ENCODE data around the gene TSPAN11.
"Not testable (repeated sequence)": the region's sequence is repeated elsewhere in the genome, so short reads cannot be mapped to it uniquely, and the experiment has no call there.

TSPAN11 gene, protein sequence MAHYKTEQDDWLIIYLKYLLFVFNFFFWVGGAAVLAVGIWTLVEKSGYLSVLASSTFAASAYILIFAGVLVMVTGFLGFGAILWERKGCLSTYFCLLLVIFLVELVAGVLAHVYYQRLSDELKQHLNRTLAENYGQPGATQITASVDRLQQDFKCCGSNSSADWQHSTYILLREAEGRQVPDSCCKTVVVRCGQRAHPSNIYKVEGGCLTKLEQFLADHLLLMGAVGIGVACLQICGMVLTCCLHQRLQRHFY

DNA sequence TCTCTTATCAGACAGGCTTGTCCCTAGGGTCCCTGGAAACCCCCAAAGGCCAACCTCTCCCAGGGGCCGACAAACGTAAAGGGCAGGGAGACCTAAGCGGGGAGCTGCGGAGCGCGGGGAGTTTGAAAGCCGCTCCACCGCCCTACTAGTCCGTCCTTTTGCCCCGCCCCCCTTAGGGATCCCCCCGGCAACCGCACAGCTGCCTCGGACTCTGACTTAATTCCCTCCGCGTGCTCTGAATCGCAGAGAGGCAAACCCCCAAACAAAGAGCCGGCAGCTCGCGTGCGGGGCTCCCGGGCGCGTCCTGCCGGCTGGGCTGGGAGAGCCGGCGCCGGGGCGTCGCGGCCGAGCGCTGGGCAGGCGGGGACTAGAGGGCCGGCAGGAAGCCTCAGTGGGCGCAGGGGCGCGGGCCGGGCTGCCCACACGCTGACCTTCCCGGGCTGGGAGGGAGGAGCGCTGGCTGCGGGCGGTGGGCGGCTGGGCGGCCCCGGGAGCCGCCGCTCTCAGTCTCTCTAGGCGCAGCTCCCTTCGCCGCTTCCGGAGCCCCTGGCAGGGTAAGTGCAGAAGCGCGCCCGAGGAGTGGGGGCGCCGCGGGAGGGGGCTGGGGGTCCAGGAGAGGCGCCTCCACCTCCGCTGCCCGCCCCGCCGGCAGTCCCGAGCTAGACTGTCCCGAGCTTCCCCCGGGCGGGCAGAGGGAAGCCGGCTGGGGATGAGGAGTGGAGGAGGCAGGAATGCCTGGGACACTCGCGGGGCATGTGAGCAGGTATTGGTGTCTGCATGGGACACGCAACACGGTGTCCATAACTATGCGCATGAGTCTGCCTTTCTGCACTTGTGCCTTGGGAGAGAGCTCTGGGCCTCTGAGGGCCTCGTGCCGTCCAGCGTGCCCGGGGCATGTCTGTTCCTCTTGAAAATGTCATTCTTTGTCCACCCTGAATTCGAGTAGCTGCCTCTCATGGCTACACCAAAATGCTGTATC is at the start of gene TSPAN11:
Gene TSPAN11 (plus strand): TSS at position 506 of the 979 bp plus-strand sequence. CDS start 27,244 bp downstream, outside the sequence.
- peak; percentile 60 for DNase-seq

DNA sequence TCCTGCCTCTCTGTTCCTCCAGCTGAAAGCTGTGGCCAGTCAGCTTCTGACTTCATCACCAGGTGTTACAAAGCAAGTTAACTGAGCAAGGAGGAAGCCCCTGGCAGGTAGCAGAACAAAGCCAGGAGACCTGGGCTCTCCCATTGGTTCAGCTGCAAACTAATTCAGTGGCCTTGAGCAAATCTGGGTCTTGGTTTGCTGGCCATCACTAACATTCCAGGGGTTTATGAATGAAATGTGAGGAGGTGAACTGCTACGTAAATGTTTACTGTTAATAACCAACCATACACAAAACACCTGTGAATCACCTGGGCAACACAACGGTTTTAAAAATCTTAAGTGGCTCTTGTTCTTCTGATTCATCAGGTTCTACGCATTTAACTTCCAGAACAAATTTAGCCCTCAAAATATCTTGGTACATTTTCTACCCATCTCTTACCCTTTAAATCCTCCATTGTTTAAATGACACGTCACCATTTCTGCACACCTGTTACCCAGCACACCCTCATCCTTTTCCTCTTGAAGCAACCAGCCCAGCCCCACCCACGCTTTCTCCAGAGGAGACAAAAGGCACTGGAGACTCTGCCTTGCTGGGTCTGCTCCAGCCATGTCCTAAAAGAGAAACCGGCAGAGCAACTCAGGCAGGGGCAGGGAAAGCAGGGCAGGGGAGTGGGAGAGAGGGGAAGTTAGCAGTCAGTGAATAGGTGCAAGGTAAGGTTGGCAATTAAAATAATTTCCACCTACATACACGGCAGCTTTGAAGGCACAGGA is 49.3 kb upstream of the TSPAN11 start:
- no peak for DNase-seq

DNA sequence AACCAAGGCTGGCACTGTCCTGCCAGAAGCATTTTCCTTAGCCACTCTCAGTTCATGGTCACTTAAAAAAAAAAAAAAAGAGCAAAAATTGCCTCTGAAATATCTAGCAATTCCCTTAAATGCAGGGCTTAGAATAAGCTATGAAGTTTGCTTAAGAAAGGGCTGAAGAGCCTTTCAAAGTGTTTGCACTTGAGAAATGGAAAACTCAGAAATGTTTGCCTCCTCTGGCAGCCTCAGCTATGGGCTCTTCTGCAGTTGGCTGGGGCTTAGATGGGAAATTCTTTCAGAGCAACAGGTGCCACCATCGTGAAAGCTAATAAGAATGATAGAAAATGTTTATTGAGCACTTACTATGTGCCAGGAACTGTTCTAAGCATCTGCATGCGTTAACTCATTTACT is 48.5 kb upstream of the TSPAN11 start:
- no peak for DNase-seq

DNA sequence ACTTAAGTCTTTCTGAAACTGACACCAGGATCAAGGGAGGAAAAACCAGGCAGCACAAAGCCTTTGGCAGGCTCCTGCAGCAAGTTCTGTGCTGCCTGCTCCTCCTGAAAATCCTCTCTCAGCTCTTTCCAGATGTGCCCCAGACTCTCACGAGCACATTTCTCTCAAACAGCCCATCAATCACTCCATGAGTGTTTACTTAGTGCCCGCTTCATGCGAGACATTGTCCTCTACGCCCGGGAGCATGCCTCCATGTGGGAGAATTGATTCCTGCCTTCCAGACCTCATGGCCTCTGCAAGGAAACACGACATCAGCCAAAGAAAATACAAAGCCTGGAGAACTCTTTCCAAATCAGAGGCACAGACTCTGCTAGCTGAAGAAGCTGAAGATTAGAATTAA is 46.5 kb upstream of the TSPAN11 start:
- peak; percentile 43 for DNase-seq

DNA sequence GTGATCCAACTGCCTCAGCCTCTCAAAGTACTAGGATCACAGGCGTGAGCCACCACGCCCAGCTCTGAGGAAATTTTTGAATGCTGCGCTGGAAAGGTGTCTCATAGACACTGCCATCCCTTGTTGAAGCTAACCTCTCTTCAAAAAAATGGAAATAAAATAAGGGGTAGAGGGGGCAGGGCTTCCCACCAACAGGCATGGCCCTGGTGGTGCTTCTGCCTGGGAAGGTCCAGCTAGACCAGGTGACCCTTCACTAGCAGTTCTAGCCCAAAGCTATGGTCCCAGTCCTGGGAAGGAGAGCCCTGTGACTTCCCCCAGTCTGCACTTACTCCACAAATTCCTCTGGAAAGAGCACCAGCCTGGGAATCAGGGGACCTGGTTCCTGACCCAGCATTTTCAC is 45.7 kb upstream of the TSPAN11 start:
- DNase-seq, result no peak

DNA sequence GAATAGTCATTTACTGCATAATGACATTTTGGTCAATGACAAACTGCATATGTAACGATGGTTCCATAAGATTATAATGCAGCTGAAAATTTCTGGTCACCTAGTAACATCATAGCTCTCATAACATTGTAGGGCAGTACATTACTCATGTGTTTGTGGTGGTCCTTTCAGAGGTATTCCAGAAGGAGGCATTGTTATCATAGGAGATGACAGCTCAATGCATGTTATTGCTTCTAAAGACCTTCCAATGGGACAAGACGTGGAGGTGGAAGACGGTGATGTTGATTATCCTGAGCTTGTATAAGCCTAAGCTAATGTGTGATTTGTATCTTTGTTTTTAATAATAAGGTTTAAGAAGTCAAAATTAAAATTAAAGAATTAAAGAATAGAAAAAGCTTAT is 43.8 kb upstream of the TSPAN11 start:
- no peak for DNase-seq

DNA sequence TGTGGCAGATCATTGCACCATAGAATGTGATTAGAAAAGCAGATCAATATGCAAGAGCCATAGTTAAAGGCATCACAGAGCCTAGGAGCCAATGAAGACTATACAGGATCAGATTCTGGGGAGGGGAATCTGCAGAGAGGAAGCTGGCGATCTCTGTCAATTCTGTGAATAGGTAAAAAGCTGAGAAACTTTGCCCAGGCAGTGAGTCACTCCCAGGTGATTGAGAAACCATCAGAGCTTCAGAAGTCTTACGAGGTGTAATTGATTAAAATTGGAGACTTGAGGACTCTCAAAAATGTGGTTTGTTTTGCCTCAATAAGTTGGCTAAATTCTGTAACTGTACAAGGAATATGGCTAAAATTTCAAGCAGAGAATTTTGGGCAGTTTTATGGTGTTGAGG is 41.7 kb upstream of the TSPAN11 start:
- no peak for DNase-seq

DNA sequence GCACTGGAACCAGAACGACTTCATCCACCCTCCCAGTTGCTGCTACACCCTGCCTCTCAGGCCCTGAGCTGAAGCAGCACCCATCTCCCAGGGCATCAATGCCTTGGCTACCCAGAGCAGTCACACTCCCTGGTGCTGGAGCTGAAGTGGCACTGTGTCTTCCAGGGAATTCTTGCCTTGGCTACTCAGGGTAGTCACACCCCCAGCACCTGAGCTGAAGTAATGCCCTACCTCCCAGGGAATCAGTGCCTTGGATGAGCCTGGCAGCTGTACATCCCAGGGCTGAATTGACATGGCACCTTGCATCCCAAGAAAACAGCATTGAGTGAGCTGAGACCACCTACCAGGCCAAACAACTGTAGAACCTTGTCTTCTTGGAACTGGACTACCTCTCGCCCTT is 41.2 kb upstream of the TSPAN11 start:
- no peak for DNase-seq

DNA sequence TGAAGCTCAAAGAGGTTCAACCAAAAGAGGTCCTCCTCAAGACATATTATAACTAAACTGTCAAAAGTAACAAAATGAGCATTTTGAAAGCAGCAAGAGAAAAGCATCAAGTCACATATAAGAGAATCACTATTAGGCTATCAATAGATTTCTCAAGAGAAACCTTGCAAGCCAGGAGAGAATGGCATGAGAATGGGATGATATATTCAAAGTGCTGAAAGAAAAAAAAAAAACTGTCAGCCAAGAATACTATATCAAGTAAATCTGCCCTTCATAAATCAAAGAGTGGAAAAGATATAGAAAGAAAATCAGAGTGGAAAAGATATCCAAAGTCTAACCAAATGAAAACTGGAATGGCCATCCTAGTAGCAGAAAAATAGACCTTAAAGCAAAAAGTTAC is 39.3 kb upstream of the TSPAN11 start:
- DNase-seq, result no peak

DNA sequence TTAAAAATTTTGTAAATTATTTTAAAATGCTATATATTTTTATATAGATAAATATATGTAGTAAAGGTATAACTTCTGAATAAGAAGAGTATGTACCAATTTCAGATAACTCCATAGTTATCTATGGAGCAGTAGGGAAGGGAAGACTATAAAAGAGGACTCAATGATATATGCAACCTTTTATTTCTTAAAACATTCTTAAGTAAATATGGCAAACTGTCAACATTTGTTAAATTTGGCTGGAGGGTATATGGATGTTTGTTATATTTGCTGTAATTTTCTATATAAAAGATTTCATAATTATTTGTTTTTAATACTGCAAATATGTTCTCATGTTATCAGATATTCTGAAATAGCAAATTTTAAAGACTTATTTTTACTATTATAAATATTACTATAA is 38.3 kb upstream of the TSPAN11 start:
- no peak for DNase-seq

DNA sequence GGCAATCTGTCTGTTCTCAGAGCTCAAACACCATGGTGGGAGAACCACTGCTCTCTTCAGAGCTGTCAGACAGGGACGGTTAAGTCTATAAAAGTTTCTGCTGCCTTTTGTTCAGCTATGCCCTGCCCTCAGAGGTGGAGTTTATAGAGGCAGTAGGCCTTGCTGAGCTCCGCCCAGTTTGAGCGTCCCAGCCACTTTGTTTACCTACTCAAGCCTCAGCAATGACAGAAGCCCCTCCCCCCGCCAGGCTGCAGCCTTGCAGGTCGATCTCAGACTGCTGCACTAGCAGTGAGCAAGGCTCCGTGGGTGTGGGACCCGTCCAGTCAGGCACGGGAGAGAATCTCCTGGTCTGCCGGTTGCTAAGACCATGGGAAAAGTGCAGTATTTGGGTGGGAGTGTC is 32.0 kb upstream of the TSPAN11 start:
- DNase-seq, result not testable (repeated sequence)

DNA sequence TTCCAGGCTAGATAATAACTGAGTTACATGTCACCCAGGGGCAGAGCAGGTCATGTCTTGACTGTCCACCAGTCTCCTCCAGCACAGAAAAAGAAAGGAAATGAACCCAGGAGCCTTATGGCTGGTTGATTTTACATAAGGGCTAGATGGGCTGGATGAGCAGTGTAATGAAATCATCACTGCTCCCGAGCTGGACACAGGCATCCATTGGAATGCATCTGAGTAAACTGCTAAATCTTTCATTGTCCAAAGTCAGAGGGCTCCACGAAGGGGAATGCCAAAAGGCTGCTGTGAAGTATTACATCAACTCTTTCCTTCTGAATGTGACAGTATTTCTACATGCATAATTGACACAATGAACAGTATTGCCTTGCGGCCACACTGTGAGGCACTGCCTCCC is 30.1 kb upstream of the TSPAN11 start:
- no peak for DNase-seq

DNA sequence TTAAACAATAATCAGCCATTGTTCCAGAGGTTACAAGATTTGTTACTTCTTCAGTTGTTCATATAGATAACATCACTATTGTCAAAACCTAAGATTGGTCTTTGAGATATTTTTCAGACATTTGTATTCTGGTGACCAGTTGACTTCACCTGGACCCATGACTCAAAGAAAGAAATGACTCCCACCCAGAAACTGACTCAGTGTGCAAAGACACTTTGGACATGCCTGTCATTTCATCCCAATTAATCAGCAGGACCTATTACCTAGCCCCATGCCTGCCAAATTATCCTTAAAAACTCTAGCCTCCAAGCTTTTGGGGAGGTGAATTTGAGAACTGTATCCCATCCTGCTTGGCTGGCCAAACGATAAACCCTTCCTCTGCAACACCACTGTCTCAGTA is 27.7 kb upstream of the TSPAN11 start:
- DNase-seq, result no peak

DNA sequence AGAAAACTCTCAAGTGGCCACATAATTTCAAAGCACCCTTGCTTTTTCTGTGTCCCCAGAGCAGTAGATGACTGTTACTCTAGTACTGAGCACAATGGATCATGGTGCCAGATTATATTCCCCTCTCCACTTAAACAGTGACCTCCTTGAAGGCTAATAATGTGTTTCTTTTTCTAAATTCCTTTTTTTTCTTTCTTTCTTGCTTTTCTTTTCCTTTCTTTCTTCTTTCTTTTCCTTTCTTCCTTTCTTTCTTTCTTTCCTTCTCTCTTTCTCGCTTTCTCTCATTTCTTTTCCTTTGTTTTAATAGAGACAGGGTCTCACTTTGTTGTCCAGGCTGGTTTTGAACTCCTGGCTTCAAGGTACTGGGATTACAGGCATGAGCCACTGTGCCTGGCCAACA is 26.2 kb upstream of the TSPAN11 start:
- no peak for DNase-seq

DNA sequence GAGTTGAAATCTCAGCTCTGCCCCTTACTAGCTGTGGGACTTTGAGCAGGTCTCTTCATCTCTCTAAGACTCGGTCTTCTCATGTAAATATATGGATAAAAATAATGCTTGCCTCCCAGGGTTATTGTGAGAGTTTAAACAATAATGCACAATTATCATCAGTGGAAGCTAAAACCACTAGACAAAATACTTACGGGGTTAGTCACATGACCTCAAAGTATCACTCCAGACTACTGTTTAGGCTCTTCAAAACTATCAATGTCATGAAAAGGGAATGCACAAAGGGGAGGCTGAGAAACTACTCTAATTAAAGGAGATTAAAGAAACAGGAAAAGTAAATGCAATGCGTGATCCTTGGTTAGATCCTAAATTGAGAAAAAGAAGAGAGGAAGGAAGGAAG is 24.5 kb upstream of the TSPAN11 start:
- no peak for DNase-seq

DNA sequence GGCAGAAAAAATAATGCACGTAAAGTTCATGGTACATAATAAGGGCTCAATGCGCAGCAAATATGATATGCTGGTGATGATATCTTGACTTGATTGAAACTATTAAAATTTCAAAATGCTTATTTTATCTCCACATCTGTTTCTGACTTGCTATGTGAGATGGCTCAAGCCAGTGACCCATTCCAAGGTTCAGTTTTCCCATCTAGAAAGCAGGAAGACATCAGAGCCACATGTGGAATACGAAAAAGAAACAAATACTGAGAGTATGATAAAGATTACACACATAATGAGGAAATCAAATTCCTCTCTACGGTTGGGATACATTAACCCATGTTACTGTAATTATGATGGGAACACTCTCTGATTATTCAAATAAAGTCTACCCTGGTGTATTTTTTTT is 24.0 kb upstream of the TSPAN11 start:
- DNase-seq, result no peak

DNA sequence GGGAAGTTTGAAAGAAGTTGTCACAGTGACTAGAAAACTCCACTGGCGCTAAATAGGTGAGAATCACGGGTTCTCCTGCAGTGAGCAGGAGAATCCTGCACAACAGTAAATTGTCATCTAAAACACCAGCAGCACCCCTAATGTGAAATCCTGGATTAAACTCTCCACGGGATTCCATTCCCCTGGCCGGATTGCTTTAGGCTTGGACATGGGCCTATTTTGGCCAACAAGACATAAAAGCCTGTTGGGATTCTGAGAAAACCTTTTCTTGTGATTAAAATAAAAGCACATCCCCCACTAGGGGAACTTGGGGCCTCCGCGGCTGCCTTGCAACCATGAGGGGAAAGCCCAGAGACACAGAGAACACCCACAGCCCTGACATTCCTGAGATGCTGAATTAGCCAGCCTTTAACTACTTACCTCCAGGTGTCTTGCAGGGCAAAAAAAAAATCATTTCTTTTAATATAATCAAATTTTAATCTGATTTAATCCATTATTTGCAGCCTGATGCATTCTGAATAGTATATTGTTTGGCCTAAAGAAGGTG is 21.0 kb upstream of the TSPAN11 start:
- no peak for DNase-seq

DNA sequence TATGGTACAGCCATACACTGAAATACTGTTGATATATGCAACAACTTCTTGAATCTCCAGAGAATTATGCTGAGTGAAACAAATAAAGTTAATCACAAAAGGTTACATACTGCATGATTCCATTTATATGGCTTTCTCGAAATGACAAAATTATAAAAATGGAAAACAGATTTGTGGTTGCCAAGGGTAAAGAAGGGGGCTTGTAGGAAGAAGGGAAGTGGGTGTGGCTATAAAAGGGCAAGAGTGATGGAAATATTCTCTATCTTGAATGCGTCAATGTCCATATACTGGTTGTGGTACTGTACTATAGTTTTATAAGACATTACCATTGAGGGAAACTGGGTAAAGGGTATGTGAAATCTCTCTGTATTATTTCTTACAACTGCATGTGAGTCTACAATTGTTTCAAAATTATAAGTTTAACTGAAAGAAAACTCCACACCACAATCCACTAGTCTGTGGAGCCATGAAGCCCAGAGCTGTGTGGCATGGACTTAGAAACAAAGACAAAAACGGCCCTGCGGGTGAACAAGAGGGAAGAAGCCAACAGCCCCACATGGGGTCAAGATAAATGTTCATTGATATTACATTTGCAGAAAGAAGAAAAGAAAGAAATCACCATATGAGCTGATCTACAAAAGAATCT is 18.3 kb upstream of the TSPAN11 start:
- no peak for DNase-seq

DNA sequence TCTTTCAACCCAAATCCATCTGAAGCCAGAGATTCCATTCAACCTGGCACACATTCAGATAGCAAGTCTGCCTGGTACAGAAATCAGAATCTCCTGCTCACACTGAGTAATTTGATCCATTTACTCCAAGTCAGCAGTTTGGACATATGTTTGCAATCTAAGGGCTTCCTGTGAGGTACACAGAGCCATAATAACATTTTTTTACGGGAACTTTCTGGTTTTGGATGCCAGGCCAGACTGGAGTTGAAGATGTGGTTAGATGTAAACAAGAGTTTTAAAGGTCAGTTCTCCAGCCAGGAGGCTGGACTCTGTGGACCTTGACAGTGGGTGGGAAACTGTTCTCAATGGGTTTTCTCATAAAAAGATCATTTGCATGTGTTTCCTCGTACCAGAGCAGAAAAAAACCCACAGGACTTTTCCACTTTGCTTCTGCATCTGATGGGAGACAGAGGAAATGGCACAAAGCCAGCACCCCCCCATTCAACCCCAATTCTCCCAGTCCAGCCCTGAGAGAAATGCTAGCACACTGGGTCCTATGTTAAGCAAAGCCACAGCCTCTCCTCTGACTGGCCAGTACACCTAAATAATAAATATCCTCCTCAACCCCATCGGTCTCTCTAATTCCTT is 17.7 kb upstream of the TSPAN11 start:
- DNase-seq, result peak; percentile 90

DNA sequence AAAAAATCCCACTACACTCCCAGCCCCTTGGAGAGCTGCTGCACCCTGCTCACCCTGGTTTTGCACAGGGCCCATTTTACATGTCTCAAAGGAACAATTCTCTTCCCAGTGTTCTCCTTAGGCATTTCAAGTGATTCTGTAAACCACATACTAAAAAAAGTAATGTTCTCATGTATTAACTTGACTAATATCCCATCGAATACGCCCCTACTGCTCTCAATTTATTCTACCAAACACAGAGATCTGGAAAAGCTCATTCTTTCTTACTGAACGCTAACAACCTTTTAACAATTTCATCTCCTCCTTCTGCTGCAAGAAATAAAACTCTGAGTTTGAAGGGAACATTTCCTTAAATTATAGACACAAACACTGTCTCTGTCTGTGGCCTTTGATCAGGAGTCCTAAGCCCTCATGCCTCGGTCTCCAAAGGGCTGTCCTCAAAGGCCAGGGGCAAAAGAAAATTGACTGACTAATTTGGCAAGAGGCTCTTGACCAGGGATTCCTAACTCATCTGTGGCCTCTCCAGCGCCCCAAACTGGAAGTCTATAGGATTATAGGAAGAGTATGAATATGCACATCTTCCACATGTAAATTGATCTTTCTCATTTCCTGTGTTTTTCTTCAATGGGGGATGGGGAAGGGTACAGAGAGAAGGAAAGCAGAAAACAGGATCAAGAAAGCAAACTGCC is 17.1 kb upstream of the TSPAN11 start:
- no peak for DNase-seq

DNA sequence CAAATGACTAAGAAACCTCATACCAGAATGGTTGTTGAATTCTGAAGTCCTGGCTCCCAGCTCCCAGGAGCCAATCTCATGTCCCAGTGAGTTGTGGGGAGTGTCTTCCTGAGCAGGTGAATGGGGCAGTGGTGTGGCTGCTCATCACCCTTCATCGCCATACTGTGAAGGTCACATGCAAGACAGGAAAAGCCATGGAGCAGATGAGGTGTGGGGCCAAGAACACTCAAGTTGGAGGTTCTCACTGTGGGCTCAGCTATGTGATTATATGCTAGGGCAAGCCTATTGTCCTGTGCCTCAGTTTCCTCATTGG is 16.6 kb upstream of the TSPAN11 start:
- no peak for DNase-seq

DNA sequence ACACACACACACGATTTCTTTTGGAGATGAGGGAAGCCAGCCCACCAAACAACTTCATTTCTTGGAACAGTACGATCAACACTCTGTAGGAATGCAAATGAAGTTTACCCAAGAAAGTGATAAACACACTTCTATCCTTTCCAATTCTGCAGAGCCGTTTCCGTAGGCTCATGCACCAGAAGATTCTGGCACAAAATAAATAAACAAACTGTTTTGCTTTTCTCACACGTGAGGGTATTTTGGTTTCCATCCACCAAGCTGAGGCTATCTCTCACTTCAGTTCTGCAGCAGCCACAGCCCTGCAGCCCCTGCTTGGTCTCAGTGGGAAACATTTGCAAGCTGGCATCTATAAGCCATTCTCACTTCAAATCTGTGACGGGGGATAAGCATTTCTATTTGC is 15.3 kb upstream of the TSPAN11 start:
- no peak for DNase-seq
